ENCODE results near the gene ZNF593.

ZNF593 gene

DNA sequence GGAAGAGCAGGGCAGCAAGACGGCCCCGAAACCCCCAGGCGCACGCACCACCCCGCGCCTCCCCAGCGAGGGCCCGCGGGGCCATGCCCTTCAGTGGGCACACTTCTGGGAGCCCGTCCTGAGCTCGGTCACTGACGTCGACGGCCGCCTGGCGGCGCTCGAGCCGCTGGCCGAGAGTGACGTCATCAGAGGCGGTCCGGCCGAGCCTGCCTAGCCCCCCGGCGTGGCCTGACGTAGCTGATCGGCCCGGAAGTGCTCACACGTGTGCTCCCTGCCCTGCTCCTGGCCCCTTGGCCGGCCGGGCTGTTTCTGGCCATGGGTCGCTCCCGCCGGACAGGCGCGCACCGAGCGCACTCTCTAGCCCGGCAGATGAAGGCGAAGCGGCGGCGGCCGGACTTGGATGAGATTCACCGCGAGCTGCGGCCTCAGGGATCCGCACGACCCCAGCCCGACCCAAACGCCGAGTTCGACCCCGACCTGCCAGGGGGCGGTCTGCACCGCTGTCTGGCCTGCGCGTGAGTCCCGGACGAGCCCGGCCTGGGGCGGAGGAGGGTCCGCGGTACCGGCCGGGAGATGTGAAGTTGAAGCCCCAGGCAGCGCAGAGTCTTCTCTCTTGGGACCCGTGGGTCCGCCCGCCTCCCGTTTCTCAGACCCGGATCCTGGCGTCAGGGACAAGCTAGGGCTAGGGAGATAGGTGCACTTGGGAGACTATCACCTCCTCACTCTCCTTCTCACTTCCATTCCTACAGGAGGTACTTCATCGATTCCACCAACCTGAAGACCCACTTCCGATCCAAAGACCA, at the start of gene ZNF593:
Gene ZNF593, plus strand, starts transcription at position 240 of the 803 bp plus-strand sequence. Its CDS starts 76 bp downstream, at position 316.
- TF ChIP-seq GATA2 (IDR thresholded peaks at IDR 0.05; ENCODE audit: low read depth, low read length) (no peak), GATA3 (IDR thresholded peaks at IDR 0.05; ENCODE audit: low read depth, low read length) (no peak)

DNA sequence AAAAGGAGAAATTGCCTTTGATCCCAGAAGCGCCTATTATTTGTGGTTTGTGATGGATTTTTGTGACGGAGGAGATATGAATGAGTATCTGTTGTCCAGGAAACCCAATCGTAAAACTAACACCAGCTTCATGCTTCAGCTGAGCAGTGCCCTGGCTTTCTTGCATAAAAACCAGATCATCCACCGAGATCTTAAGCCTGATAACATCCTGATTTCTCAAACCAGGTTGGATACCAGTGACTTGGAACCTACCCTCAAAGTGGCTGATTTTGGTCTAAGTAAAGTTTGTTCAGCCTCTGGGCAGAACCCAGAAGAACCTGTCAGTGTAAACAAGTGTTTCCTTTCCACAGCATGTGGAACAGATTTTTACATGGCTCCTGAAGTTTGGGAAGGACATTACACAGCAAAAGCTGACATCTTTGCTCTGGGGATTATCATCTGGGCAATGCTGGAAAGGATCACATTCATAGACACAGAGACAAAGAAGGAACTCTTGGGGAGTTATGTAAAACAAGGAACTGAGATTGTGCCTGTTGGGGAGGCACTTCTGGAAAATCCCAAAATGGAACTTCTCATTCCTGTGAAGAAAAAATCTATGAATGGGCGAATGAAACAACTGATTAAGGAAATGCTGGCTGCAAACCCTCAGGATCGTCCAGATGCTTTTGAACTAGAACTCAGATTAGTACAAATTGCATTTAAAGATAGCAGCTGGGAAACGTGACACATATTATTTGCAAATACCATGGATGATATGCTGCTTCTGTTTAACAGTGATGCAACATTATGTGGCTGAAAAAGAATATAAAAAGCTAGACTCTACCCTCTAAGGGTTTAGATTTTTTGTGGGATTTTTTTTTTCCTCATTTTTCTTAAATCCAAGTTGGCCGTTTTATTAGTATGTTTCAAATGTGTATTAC, 47.6 kb upstream of the ZNF593 start:
- TF ChIP-seq GATA3 (IDR thresholded peaks at IDR 0.05; ENCODE audit: low read depth, low read length): peak; percentile 85
- TF ChIP-seq GATA2 (IDR thresholded peaks at IDR 0.05; ENCODE audit: low read depth, low read length): peak; percentile 93

DNA sequence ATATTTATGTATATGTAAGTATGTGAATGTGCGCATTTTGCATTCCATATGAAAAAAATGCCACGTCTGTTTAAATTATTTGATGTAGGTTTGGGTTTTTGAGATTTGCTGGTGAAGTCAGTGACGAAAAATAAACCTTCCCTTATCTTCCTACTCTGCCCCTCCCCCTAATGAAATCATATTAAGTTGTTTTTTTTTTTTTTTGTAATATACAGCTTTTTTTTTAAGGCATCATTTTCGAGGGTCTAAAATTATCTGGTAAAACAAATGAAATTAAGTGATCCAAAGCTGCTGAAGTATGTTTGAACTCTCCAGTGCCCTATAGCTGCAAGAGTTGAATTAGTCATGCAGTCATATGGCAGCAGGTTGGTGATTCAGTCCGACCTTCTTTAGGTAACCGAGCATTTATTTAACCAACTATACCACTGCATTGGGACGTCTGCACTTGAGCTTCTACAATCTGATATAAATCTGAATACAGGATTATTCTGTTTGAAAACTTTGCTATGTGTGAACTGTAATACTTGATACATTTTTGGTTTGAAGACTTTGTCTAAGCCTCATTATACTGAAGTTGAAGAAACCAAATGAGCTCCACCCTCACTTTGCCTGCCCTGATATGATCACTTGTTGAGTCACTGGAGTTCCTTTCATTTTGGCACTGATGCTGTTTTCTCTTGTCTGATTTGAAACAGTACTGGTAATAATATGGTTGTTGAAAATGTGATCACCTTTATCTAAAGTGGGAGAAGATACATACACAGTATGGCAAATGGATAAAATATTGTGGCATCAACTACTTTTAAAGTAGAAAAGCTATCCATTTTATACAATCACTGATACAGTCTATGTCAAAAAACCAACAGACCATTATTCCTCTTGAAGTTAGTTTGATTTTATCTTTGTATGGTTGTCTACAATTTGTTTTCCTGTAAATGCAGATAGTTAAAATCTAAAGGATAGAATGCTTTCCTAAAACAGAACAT, 46.4 kb upstream of the ZNF593 start:
- TF ChIP-seq GATA2 (IDR thresholded peaks at IDR 0.05; ENCODE audit: low read depth, low read length): no peak
- TF ChIP-seq GATA3 (IDR thresholded peaks at IDR 0.05; ENCODE audit: low read depth, low read length): no peak

DNA sequence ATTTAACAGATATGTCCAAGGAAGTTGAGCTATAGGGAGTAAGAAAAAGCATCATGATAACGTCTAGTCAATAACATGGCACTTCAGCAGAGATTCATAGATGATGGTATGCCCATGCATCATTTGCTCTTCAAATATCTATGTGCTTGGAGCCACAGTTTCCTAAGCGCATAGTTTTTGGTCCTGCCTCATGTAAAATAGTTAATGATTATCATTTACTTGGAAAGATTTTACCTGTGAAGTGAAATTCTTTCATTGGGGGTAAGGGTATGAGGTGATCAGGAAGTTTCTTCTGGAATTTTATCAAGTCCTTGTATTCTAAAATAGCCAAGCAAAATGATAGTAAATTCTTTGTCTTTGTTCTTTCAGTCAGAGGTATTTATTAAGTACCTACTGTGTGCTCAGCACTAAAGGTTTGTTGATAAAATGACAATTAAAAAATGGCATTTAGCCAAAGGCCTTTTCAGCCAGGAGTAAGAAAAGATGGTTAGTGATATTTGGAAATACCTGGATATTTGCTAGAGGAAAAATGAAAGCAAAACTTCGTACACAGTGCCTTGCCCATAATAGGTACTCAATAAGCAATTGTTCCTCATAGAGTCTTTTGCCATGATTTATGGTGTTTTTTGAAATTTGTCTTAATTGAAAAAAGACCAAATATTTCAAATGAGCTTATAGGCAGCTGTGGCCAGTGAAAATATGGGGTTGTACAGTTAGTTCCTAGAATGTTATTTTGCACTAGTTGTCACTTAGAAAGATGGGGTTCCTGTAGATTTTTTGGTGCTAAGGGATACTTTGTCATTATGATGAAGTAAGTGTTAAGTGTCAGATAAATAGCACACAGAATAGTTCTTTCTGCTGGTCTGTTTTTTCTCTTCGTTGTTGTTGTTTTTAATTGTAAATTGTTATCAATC, 45.0 kb upstream of the ZNF593 start:
- TF ChIP-seq GATA2 (IDR thresholded peaks at IDR 0.05; ENCODE audit: low read depth, low read length) (no peak), GATA3 (IDR thresholded peaks at IDR 0.05; ENCODE audit: low read depth, low read length) (no peak)

DNA sequence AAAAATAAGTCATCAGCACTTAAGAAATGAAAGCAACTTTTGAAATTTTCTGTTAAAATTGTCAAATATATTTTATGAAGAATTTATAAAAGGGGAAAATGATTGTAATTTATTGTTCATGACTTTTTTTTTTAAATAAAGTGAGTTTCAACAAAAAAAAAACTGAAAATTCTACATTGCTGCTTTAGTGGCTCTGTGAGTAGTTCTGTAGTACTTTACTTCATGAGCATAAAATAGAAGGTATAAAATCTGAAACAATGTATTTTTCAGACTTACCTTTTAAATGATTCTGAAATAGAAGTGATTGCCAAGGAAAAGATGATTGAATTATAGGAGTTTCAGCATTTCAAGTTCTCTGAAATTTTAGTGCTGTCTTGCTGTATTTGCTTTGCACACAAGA, 44.3 kb upstream of the ZNF593 start:
- no peak for TF ChIP-seq GATA2 (IDR thresholded peaks at IDR 0.05; ENCODE audit: low read depth, low read length)
- TF ChIP-seq GATA3 (IDR thresholded peaks at IDR 0.05; ENCODE audit: low read depth, low read length): no peak

DNA sequence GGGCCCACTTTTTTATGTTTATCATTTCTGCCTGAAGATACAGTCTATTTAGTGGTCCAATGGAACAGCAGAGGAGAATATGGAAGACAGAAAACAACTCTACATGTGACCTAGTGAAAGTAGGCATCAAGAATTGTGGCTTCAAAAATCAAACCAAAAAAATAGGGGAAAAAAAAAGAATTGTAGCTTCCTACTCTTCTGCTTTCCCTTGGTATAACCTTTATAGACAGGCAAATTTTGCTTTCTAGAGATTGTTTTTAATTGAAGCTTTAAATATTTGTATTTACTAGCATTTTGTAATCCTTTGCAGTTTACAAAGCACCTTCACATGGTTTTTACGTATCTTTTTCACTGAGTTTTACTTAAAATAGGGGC, 43.8 kb upstream of the ZNF593 start:
- TF ChIP-seq GATA3 (IDR thresholded peaks at IDR 0.05; ENCODE audit: low read depth, low read length): no peak
- TF ChIP-seq GATA2 (IDR thresholded peaks at IDR 0.05; ENCODE audit: low read depth, low read length): no peak

DNA sequence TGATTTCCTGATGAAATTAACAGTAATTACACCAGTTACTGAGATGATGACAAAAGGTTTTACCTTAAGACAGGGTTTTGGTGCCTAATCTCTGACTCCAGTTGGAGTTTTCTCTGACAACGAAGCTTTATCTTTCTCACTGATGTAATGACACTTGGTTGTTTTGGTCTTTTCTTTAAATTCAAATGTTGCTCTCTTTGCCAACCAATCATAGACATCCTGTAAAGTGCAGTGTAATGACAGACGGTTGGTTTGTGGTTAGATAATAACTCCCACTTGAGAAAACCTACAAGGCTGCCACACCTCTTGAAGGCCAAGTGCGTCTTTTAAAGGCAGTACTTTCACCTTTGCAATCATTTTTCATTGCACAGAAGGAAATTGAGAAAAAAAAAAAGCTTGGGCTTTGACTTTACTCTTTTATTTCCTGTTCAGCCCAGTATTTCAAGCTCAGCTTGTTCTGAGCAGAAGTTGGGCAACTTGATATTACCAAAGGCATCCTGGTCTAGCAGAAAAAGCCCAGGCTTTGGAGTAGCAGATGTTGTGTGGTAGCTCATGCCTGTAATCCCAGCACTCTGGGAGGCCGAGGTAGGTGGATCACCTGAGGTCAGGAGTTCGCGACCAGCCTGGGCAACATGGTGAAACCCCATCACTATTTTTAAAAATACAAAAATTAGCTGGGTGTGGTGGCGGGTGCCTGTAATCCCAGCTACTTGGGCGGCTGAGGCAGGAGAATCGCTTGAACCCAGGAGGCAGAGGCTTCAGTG, 43.2 kb upstream of the ZNF593 start:
- no peak for TF ChIP-seq GATA3 (IDR thresholded peaks at IDR 0.05; ENCODE audit: low read depth, low read length)
- TF ChIP-seq GATA2 (IDR thresholded peaks at IDR 0.05; ENCODE audit: low read depth, low read length): no peak

DNA sequence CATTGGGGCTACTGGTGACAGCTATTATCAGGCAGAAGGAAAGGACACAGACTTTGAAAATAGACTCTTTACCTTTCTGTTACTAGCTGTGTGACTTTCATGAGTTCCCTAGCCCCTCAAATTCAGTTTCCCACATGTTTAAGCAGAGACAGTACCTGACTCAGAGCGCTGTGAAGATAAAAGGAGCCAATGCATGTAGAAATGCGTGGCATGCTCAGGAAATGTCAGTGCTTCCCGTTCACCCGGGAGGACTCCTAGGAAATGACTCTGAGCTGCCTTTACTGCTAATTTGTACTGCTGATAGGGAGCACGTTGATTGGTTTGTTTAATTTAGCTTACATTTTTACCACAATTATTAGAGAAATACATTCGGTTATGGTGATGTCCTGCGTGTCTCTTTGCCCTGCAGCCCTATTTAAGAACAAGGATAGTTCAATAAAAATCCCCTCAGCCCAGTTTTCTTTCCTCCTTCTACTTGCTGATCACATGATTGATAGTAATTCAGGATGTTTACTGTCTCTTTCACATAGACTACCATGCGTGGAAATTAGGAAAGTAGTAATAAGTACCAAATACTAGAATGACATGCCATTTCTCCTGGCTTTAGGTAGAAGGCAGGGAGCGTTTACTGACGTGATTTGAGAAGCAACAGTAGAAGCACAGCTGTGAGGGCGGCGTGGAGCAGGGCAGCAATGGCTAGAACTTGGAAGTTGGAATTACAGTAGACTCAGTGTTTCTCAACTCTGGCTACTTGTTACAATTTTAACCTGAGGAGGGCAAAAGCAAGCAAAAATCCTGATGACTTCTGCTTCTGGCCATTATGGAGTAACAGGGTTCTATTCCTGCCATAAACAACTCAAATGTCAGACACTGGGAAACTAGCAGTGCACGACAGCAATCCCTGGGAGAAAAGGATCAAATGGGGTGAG, 42.2 kb upstream of the ZNF593 start:
- no peak for TF ChIP-seq GATA2 (IDR thresholded peaks at IDR 0.05; ENCODE audit: low read depth, low read length)
- no peak for TF ChIP-seq GATA3 (IDR thresholded peaks at IDR 0.05; ENCODE audit: low read depth, low read length)

DNA sequence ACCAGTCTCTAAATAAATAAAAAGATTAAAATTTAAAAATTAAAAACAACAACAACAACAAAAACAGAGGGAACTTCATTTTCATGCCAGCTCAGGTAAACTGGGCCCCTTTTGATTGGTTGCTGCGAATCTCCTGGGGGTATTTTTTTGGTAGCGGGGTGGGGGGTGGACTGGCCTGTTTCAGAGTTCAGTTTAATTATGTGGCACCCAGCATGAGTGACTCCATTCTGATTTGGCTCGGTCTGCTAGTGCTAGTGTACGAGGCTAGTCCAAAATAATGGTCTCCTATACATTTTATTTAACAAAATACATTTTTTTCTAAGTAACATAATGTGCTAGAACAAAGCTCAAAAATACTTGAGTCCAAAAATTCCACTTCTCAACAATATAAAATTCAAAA, 39.9 kb upstream of the ZNF593 start:
- TF ChIP-seq GATA3 (IDR thresholded peaks at IDR 0.05; ENCODE audit: low read depth, low read length) (no peak), GATA2 (IDR thresholded peaks at IDR 0.05; ENCODE audit: low read depth, low read length) (no peak)

DNA sequence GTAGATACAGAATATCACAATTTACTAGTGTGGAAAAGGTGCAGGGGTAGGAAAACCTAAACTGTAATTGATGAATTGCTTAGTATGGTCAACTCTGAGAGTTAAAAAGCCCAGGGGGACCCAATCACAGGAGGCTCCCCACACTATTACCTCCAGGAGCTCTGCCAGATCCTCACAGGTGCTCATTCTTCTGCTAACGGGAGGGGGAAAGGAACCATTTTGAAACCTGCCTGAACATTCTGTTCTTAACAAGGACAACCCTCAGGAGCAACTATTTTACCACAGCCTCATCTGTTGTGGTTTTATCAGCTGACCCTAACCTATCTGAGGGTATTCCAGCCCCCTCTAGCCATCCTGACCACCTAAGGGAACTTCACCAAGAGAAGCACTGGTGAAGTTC, 39.0 kb upstream of the ZNF593 start:
- no peak for TF ChIP-seq GATA2 (IDR thresholded peaks at IDR 0.05; ENCODE audit: low read depth, low read length)
- TF ChIP-seq GATA3 (IDR thresholded peaks at IDR 0.05; ENCODE audit: low read depth, low read length): no peak
